Measurements from ENCODE around the gene CHST6.

The CHST6 gene

GRCh38 chr16:75488322-75488721 lies 6.9 kb downstream of the CHST6 start:
- no peak overlapping the region for H3K27ac Mint-ChIP-seq
- no peaks in the 10 kb centered on the region for H3K4me1 Mint-ChIP-seq (ENCODE audit: low read depth)
- no peaks in the 10 kb centered on the region for H3K36me3 Mint-ChIP-seq (ENCODE audit: low read depth)
- H3K9me3 Mint-ChIP-seq, result no peaks in the 10 kb centered on the region
- H3K4me3 Mint-ChIP-seq, result no peak overlapping the region
- H3K27me3 Mint-ChIP-seq, result peaks cover 9% of the 10 kb centered on the region

- Mint-ChIP-seq H3K27ac (no peak overlapping the region), H3K27me3 (peaks cover 9% of the 10 kb centered on the region), H3K36me3 (ENCODE audit: low read depth) (no peaks in the 10 kb centered on the region), H3K4me1 (ENCODE audit: low read depth) (no peaks in the 10 kb centered on the region), H3K9me3 (no peaks in the 10 kb centered on the region), H3K4me3 (no peak overlapping the region)
Measured at GRCh38 chr16:75486676-75487313, 8.4 kb downstream of the CHST6 start.

GRCh38 chr16:75486014-75486675 lies 9.1 kb downstream of the CHST6 start:
- no peak overlapping the region for H3K4me3 Mint-ChIP-seq
- no peaks in the 10 kb centered on the region for H3K9me3 Mint-ChIP-seq
- peaks cover 9% of the 10 kb centered on the region for H3K27me3 Mint-ChIP-seq
- H3K4me1 Mint-ChIP-seq (ENCODE audit: low read depth), result no peaks in the 10 kb centered on the region
- no peaks in the 10 kb centered on the region for H3K36me3 Mint-ChIP-seq (ENCODE audit: low read depth)
- no peak overlapping the region for H3K27ac Mint-ChIP-seq

- no peaks in the 10 kb centered on the region for H3K4me1 Mint-ChIP-seq (ENCODE audit: low read depth)
- H3K27me3 Mint-ChIP-seq, result peaks cover 9% of the 10 kb centered on the region
- no peaks in the 10 kb centered on the region for H3K36me3 Mint-ChIP-seq (ENCODE audit: low read depth)
- no peak overlapping the region for H3K4me3 Mint-ChIP-seq
- H3K9me3 Mint-ChIP-seq, result no peaks in the 10 kb centered on the region
- no peak overlapping the region for H3K27ac Mint-ChIP-seq
Measured at GRCh38 chr16:75485230-75486013, 9.8 kb downstream of the CHST6 start.

GRCh38 chr16:75483222-75483621 lies 12.0 kb downstream of the CHST6 start:
- Mint-ChIP-seq H3K27ac (no peak overlapping the region), H3K4me1 (ENCODE audit: low read depth) (no peaks in the 10 kb centered on the region), H3K36me3 (ENCODE audit: low read depth) (no peaks in the 10 kb centered on the region), H3K27me3 (peaks cover 5% of the 10 kb centered on the region), H3K4me3 (no peak overlapping the region), H3K9me3 (no peaks in the 10 kb centered on the region)

GRCh38 chr16:75482434-75483205 lies 12.6 kb downstream of the CHST6 start:
- no peaks in the 10 kb centered on the region for H3K36me3 Mint-ChIP-seq (ENCODE audit: low read depth)
- no peaks in the 10 kb centered on the region for H3K4me1 Mint-ChIP-seq (ENCODE audit: low read depth)
- no peak overlapping the region for H3K4me3 Mint-ChIP-seq
- peaks cover 8% of the 10 kb centered on the region for H3K27me3 Mint-ChIP-seq
- no peaks in the 10 kb centered on the region for H3K9me3 Mint-ChIP-seq
- H3K27ac Mint-ChIP-seq, result no peak overlapping the region

GRCh38 chr16:75481475-75481874 lies 13.8 kb downstream of the CHST6 start:
- Mint-ChIP-seq H3K27me3 (peaks cover 9% of the 10 kb centered on the region), H3K27ac (no peak overlapping the region), H3K4me3 (no peak overlapping the region), H3K4me1 (ENCODE audit: low read depth) (no peaks in the 10 kb centered on the region), H3K9me3 (no peaks in the 10 kb centered on the region), H3K36me3 (ENCODE audit: low read depth) (no peaks in the 10 kb centered on the region)

GRCh38 chr16:75479421-75479990 lies 15.7 kb downstream of the CHST6 start:
- H3K9me3 Mint-ChIP-seq, result no peaks in the 10 kb centered on the region
- no peak overlapping the region for H3K27ac Mint-ChIP-seq
- H3K36me3 Mint-ChIP-seq (ENCODE audit: low read depth), result no peaks in the 10 kb centered on the region
- H3K27me3 Mint-ChIP-seq, result peaks cover 4% of the 10 kb centered on the region
- H3K4me3 Mint-ChIP-seq, result no peak overlapping the region
- no peaks in the 10 kb centered on the region for H3K4me1 Mint-ChIP-seq (ENCODE audit: low read depth)

- H3K36me3 Mint-ChIP-seq (ENCODE audit: low read depth), result no peaks in the 10 kb centered on the region
- no peaks in the 10 kb centered on the region for H3K9me3 Mint-ChIP-seq
- peaks cover 4% of the 10 kb centered on the region for H3K27me3 Mint-ChIP-seq
- H3K4me1 Mint-ChIP-seq (ENCODE audit: low read depth), result no peaks in the 10 kb centered on the region
- H3K4me3 Mint-ChIP-seq, result no peak overlapping the region
- H3K27ac Mint-ChIP-seq, result no peak overlapping the region
Measured at GRCh38 chr16:75478480-75479345, 16.5 kb downstream of the CHST6 start.

GRCh38 chr16:75477680-75478473 lies 17.4 kb downstream of the CHST6 start:
- Mint-ChIP-seq H3K9me3 (no peaks in the 10 kb centered on the region), H3K27ac (no peak overlapping the region), H3K27me3 (peaks cover 4% of the 10 kb centered on the region), H3K4me1 (ENCODE audit: low read depth) (no peaks in the 10 kb centered on the region), H3K36me3 (ENCODE audit: low read depth) (no peaks in the 10 kb centered on the region), H3K4me3 (no peak overlapping the region)

GRCh38 chr16:75476817-75477216 lies 18.4 kb downstream of the CHST6 start:
- H3K9me3 Mint-ChIP-seq, result no peaks in the 10 kb centered on the region
- no peak overlapping the region for H3K4me3 Mint-ChIP-seq
- H3K4me1 Mint-ChIP-seq (ENCODE audit: low read depth), result peaks cover under 1% of the 10 kb centered on the region
- H3K36me3 Mint-ChIP-seq (ENCODE audit: low read depth), result no peaks in the 10 kb centered on the region
- no peak overlapping the region for H3K27ac Mint-ChIP-seq
- peaks cover 4% of the 10 kb centered on the region for H3K27me3 Mint-ChIP-seq

- H3K36me3 Mint-ChIP-seq (ENCODE audit: low read depth), result no peaks in the 10 kb centered on the region
- H3K27ac Mint-ChIP-seq, result no peak overlapping the region
- peaks cover 4% of the 10 kb centered on the region for H3K27me3 Mint-ChIP-seq
- H3K4me3 Mint-ChIP-seq, result no peak overlapping the region
- no peaks in the 10 kb centered on the region for H3K9me3 Mint-ChIP-seq
- H3K4me1 Mint-ChIP-seq (ENCODE audit: low read depth), result peaks cover 3% of the 10 kb centered on the region
Measured at GRCh38 chr16:75475420-75475847, 19.8 kb downstream of the CHST6 start.
